KG1 (cell line): ENCODE measurements around the gene BEST2.
A peak's percentile ranks its signal among the peaks of the same experiment; 100 is the strongest.

ENCODE experiments used
- DNase-seq: peaks from one replicate; lab custom pipeline; 2025; lab: John Stamatoyannopoulos, UW

BEST2 gene

DNA sequence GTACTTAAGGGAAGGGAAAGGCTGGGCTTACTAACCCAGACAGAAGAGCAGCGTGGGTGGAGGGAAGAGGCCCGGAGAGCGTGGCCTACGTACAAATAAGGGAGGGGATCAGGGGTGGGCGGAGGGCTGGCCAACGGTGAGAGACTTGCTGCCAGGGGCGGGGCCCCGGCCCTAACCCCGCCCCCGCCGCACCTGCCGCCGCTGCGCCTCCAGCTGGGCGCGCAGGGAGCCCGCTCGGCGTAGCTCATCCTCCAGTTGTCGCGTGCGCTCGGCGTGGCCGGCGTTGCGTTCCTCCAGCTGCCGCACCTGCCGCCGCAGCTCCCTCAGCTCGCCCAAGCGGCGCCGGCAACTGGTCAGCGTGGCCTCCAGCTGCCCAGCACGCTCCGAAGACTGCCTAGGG, 18.1 kb downstream of the BEST2 start:
- no peak for DNase-seq

DNA sequence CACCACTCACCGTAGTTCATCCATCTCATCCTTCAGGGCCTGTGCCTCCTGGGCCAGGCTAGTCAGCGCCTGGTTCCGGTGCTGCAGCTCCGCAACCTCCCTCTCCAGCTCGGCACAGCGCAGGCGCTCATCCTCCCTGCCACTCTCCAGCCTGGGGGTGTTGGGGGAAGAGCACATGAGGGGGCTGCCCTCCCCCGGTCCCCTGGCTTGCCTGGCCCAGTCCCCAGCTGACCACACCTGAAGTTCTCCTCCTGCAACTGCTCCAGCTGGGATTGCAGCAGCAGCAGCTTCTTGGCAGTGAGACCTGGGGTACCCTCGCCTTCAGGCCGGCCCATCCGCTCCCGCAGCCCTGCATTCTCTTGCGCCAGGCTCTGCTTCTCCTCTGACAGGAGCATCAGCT, 19.3 kb downstream of the BEST2 start:
- no peak for DNase-seq

DNA sequence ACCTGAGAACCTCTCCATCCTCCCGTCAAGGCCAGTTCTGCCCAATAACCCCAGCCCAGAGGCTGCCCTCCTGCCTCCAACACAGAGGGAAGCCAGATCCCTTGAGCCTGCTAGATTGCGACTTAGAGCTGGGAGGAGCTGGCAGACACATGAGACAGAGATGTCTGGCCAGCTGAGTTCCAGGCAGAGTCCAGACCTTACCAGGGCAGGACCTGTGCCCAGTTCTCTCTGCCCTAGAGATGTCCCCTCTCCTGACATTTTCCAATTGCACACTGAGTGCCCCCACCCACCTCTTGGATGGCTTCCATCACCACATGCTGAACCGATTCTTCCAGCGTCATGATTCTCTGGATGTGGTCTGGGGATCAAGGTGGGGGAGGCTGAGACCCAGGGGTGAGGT, 20.7 kb downstream of the BEST2 start:
- DNase-seq = no peak

DNA sequence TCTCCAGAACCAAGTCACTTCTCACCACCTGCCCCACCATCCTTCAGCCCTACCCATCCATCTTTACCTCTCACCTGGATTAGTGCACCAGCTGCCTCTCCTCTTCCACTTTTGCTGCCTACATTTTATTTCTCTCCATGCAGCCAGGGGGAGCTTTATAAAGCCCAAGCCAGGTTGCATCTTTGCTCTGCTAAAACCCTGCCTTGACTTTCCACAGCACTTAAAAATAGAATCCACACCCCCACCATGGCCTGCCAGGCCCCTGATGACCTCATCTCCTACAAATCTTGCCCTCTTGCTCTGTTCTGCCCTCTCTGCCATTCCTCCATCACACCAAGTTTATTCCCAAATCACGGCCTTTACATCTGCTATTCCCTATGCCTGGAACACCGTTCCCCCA, 22.0 kb downstream of the BEST2 start:
- no peak for DNase-seq

DNA sequence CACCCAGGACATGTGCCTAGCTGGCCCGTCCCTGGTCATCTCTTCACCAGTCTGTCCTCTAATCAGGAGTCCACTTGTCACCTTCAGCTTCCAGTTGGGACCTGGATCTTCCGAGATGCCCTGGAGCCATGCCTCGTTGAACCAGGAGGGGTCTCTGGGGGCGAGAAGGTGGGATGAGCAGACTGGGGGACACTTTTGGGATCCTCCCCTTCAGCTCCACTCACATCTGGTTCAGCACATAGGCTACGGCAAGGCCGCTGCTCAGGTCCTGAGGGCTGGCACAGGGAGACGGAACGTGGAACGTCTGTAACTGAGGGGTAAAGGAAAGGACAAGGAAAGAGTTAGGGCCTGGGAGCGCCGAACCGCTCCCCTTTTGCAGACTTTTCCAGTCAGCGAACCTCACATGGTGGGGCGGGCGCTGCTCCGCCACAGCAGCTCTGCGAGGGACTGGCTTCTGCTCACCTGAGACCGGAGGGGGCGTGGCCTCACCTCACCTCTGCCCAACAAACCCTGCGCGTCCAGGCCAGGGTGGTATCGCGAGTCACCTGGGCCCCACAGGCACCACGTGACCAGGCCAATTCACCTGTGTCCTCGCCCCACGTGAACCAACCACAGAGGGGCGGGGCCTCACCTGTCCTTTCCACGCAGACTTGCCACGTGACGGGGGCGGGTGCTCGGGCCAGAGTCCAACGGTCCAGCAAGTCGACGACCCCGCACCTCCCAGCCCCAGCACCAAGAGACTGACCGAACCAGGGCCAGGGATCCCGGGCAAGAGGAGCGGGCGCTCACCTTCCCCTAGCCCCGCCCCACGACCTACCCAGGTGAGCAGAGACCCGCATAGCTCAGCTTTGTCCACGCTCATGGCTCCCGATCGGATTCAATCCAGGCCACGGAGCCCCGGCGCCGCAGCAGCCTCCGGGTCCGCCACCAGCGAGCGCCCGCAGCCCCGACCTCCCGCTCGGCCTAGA, 23.3 kb downstream of the BEST2 start, which contains the start of gene HOOK2:
Gene HOOK2 (minus strand): TSS at position 965 of the 968 bp plus-strand sequence. CDS start 103 bp downstream, at position 862.
- no peak for DNase-seq

DNA sequence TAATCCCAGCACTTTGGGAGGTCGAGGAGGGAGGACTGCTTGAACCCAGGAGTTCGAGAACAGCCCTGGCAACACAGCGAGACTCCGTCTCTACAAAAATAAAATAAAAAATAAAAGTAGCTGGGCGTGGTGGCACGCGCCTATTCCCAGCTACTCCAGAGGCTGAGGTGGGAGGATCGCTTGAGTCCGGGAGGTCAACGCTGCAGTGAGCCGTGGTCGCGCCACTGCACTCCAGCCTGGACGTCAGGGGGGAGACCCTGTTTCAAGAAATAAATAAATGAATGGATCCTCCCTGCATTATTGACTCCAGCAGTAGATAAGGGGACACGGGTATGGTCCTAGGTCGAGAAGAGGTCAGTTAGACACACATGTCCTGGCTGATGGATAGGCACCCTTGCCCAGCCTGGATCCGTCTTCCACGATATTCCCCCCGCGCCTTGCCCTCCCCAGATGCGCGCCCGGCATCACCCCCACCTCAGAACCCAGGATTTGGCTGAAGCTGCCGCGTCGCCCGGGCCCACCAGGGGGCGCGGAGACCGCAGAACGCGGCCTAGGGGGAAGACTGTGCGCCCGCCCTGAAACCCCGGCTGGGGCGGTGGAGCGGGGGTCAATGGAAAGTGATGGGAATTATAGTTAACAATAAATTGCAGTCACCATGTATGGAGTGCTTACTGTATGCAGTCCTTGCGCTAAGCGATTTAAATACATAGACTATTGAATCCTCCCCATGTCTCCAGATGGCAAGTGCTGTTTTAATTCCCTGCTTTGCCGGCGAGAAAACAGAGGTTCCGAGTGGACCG, 25.8 kb downstream of the BEST2 start:
- DNase-seq = peak; percentile 51

DNA sequence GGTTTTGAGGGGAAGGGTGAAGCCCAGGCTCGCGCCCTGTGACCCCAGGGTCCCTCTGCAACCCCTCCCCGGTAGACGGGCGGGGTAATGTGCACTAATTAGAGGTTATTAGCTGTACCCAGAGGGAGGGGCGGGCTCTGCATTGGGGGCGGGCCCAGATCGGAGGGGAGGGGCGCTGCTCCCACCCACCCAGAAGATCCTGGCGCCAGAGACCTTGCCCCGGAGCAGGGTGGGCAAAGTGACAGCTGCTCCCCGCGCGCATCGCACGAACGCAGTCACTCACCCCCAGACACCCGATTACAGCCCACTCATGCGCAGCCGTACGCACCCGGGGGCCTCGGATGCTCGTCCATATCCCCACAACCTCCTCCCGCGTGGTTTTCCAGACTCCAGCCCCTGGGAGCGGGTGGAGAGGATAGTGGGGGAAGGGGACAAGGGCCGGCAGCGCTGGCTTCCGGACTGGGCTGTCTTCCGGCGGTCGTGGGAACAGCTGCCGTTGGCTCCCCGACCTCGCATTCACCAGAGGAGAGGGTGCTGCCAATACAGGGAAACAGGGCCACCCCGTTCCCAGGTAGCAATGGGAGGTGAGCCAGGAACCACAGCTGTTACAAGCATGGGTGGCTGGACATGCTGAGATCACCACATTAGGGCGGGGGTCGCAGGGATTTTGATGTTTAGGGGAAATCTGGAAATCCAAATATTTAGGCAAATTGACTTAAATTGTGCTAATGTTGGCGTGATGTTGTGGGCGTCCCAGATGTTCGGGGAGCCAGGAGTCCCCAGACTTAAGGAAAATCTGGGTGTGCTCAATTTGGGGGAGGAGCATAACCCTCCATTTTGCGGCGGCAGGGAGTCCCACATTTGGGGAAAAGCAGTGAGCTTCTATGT, 26.7 kb downstream of the BEST2 start:
- no peak for DNase-seq

DNA sequence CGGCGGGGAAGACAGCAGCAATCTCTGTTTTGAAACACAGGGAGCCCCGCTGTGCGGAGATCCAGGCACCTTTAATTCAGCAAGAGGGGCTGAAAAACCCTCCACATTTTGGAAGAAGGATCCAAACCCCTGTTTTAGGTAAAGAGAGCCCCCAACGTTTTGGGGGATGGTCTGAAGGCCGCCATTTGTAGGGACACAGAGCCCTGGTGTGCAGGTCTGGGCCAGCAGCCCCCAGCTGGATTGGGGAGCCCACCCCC, 27.2 kb downstream of the BEST2 start:
- no peak for DNase-seq

DNA sequence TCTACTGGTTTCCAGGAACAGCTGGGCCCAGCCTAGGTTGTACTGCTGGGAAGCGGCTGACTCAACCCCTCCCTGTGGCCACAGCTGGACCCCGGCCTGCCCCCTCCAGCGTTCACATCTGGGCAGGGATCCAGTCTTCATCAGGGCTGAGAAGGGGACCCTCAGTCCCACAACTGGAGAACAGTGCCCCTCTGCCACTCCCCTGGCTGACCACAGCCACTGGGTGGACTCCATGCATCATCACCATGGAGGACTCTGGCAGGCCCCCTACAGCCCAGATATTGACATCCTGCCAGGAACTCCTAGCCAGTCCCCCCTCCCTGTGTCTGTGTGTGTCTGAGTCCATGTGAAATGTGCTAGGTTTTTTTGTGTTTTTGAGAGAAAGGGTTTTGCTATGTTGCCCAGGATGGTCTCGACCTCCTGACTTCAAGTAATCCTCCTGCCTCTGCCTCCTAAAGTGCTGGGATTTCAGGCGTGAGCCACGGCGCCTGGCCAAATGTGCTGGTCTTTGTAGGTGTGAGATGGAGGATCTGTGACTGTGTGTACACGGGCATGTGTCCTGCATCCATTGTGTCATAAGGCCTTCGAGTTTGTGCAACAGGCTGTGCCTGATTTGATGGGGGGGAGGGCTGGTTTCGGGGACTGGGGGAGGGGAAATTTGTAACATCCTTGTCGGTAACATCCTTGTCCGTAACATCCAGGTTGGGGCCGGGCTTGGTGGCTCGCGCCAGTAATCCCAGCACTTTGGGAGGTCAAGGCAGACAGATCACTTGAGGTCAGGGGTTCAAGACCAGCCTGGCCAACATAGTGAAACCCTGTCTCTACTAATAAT, 27.8 kb downstream of the BEST2 start:
- DNase-seq = no peak

DNA sequence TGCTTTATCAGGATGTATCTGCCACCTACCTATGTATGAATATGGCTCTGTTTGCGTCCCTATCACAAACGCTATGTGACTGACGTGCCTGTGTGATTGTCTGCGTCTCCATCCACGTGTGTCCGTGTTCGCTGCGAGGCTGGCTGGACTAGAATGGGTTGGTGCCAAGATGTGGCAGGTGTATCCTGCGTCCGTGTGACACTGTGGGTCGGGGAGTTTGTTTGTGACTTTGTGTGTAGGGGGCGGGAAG, 30.5 kb downstream of the BEST2 start:
- no peak for DNase-seq

DNA sequence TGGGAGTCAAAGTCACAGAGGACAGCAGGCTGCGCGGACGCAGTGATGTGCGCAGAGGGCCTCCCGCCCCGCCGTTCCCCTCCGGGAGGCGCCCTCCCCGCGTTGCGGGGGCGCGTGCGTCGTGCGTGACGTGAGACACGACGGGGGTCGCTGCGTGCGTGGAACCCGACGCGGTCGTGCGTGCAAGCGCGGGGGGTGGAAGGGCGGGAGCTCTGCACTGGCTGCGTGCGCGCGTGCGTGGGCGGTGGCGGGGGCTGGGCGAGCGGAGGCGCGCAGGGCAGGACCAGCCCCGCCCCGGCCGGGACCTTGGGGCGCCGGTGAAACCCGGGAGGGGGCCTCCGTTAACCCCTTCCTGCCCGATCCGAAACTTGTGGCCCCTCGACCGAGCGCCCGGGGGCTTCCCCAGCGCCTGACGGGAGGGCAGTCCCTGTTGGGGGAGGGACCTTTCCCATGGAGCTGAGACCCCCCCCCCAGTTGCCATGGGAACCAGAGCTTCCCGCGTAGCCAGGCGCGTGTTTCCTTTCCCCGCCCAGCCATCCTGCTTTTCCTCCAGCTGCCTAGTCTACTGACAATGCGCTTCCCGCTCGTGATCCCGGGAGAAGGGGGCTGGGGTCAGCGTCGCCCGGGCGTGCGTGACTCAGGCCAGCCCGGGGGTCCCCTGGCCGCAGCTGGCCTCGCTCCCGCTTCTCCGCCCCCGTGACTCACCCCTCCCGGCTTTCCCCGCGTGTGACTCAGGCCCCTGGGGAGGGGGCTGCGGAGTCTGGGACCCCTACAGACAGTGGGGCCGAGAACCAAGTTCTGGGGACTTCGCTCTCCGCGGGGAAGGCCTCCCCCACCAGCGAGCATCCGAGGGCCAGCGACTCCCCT, 31.1 kb downstream of the BEST2 start:
- DNase-seq = peak; percentile 63

DNA sequence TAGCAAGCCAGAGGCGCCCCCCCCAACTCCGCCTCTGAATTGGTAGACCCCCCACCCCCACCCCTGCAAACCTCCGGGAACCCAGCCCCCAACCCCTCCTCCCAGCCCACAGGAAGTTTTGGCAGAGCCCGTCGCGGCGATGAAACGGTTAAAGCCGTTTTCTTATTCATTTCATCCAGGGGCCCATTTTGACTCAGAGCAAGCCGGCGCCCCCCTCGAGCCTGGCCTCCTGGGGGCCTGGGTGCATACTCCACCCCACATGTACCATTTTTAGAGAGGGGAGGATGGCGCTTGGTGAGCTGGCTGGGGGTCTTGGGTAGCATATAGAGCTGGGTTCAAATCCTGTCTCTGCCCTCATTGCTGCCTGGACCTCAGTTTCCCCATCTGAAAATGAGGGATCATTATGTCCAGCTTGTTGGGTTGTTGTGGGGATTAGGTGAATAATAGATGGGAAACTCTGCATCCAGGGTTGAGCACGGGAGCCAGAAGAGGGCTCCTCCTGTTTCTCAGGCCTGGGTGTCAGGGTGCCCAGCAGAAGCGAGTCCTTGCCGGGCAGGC, 31.8 kb downstream of the BEST2 start:
- no peak for DNase-seq

DNA sequence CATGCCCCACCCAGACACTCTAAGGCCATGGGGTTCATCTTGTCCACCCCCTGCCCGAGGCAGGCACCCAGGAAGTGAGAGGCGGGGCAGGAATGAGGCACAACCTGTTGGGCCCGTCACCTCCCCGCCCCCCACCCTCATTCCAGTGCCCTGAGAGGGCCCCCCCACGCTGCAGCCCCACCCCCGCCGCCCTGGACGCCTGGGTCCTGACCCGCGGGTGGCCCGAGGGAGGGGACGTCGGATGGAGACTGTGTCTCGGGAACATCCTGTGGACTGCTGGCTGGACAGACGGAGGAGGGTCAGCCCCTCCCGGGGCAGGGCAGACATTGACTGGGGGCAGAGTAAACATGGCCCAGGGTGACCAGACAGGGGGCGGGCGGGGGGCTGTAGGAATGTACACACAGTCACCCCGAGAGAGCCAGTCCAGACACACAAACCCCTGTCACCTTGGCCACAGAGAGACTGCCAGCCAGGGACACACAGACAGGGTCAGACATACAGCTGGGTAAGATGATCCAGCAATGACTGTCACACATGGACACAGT, 32.3 kb downstream of the BEST2 start:
- no peak for DNase-seq

DNA sequence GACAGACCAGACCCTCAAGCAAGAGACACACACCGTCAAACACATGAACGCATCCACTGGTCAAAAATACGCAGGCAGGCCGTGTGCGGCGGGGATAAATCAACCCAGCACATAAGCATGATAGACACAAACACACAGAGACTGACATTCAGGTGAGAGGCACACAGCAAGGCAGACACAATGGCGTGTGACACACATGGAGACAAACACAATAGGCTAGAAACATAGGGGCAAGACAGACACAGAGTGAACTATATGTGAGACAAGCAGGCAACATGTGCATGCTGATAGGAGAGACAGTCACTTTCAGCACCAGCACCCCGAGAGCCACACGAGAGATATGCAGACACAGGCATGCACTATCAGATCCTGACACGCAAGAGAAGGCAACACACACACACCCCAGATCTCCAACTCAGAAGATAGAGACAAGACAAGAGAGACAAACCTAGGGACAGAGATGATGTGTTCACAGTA, 32.8 kb downstream of the BEST2 start:
- DNase-seq = no peak

DNA sequence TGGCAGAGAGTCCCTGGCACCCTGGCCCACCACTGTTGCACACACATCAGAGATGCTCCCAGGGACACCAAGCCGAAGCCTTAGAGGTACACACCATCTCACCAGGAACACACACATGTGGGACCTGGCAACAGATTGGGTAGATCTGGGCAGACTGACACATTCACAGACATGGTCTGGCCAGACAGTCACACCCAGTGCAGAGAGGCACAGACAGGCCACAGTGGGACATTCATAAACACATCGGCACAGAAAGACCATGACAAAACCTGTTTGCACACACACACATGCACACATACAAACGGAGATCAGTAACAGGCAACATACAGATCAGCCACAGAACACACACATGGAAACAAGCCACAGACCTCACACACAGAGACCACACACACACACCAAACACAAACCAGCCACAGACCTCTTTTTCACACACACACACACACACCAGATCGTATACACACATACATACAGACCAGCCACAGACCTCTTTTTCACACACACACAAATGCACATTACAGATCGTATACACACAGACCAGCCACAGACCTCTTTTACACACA, 33.4 kb downstream of the BEST2 start:
- DNase-seq = no peak

DNA sequence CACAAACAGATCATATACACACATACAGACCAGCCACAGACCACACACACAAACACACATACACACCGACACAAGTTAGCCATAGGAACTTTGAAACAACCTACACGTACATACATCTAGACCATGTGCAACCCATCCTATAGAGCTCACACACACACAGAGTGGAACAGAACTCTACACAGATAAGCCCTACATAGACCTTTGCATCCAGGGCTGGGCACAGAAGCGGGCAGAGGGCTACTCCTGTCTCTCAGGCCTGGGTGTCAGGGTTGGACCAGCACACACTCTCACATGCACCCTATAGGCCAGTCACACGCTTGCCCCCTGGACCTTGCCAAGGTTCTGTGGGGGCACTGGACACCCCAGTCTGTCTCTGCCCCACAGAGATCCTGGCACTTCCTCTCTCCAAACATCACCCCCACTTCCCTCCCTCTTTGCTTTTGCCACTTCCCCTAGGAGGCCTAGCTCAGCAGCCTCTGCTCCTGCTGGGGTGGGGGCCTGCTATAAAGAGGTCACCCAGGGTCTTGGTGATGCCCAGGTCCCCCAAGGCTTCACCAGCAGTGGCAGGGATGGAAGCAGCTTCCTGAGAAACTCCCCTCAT, 33.9 kb downstream of the BEST2 start:
- DNase-seq = peak; percentile 48

DNA sequence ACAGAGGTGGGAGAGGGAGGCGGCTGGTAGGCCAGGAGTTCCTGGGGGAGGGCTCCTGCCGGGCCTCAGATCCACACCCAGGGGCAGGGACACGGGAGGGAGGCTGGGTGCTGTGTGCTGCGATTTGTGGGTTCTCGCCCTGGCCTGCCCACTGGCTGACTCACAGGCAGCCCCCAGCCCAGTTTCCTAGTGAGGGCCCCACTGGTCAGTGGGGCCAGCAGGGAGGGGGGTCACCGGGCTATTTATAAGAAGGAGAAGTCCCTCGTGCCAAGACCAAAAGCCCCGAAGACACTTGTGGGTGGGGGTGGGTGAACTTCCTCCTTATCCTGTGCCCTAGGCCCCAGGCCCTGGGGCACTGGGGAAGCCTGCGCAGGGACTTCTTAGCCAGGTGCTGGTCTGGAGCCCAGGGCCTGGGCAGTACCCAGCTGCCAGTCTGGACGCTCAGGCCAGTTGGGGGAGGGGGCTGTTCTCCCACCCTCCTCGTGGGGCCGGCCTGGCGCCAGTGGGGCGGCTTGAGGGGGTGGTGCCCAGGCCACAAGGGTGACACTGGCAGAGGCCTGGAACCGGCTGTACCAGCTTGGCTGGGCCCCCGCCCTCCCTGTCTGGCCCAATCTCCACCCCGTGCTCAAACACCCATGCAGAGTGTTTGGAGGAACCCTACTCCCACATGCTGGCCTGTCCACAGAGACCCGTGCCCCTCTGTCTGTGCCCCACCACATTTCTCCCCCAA, 34.7 kb downstream of the BEST2 start:
- DNase-seq = peak; percentile 43

DNA sequence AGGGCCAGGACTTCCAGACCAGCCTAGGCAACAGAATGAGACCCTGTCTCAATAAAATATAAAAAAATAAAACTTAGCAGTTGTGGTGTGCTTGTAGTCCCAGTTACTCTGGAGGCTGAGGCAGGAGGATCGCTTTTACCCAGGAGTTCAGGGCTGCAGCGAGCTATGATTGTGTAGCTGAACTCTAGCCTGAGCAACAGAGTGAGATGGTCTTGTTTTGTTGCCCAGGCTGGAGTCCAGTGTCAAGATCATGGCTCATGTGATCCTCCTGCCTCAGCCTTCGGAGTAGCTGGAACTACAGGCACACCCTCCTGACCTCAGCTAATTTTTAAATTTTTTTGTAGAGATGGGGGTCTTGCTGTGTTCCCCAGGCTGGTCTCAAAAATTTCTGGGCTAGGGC, 35.4 kb downstream of the BEST2 start:
- no peak for DNase-seq
